GM21825 (cell line): Measurements from ENCODE around the gene TBC1D9.
"Not testable (repeated sequence)": the region's sequence is repeated elsewhere in the genome, so short reads cannot be mapped to it uniquely, and the experiment has no call there.

Experiments
- ATAC-seq: cut with Tn5 transposase; IDR thresholded peaks from one replicate; pipeline ENCODE4 v1.9.1; 2021; ENCODE audit warnings: mild to moderate bottlenecking, moderate library complexity; ENCODE audit not compliant: unreplicated experiment

Gene TBC1D9

GRCh38 chr4:140754918-140755773, 1.0 kb downstream of the TBC1D9 start:
- ATAC-seq, result no peak

- ATAC-seq, result no peak
Observed at GRCh38 chr4:140753329-140753728, 2.9 kb downstream of the TBC1D9 start.

DNA sequence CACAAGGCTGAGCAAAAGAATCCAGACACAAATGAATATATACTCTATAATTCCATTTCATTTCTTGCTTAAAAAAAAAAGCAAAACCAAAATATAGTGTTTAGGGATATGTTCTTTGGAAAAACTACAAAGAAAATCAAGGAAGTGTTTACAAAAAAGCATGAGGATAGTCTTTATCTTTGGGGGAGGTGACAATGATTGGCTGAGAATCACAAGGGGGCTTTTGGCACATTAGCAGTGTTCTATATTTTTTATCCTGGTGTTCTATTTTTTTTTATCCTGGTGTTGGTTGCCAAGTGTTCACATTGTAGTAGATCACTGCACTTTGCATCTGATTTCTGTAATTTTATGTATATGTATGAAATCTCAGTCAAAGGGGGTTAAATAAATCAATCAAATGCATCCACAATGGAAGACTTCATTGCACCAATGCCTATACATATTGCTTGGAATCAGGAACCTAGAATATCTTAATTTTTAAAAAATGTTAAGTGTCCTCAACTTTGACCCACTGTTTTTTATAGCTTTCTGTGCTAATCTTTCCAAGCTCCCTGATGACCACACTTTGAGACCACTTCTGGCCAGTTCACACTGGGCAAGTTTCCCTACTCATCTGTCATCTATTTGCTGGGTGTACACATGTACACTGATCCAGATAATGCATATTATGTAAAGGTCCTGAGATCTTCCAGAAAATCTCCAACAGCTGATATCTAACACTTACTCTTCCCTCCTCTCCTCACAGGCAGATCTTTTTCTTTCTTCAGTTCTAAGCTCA, 3.7 kb downstream of the TBC1D9 start:
- no peak for ATAC-seq

GRCh38 chr4:140750470-140750869, 5.7 kb downstream of the TBC1D9 start:
- ATAC-seq, result no peak

DNA sequence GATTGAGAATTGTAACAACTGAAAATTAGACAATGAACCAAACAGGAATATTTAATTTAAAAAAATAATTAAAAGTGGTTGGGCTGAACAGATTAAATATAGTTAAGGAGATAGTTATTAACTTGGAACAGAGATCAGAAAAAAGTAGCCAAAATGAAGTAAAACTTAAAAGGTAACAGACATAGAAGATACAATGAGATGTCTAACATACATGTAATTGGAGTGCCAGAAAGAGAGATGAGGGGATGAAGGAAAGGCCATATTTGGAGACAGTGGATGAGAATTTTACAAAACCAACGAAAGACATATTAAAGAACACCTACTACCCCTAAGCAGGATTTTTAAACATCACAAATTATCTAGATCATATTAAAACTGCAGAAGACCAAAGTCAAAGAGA, 8.0 kb downstream of the TBC1D9 start:
- ATAC-seq, result no peak

- not testable (repeated sequence) for ATAC-seq
Observed at GRCh38 chr4:140746546-140746945, 9.6 kb downstream of the TBC1D9 start.

GRCh38 chr4:140744421-140744820, 11.8 kb downstream of the TBC1D9 start:
- ATAC-seq, result no peak

GRCh38 chr4:140743194-140743931, 12.8 kb downstream of the TBC1D9 start:
- ATAC-seq, result peak; percentile 71

DNA sequence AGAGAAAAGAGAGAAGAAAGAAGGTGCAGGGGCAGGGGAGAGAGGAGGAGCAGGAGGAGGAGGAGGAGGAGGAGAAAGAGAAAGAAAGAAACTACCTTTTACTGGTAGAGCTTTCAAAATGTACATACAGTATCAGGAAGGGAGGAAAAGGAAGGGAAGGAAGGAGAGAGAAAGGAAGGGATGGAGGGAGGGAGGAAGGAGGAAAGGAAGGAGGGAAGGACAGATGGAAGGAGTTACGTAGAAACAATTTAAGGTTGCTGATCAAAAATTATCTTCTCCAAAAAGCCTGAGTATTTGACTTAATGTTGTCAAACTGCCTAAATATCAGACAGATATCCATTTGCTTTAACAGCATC, 13.4 kb downstream of the TBC1D9 start:
- ATAC-seq, result peak; percentile 27

- no peak for ATAC-seq
Observed at GRCh38 chr4:140740906-140741670, 15.1 kb downstream of the TBC1D9 start.

GRCh38 chr4:140740422-140740821, 15.8 kb downstream of the TBC1D9 start:
- ATAC-seq, result no peak

DNA sequence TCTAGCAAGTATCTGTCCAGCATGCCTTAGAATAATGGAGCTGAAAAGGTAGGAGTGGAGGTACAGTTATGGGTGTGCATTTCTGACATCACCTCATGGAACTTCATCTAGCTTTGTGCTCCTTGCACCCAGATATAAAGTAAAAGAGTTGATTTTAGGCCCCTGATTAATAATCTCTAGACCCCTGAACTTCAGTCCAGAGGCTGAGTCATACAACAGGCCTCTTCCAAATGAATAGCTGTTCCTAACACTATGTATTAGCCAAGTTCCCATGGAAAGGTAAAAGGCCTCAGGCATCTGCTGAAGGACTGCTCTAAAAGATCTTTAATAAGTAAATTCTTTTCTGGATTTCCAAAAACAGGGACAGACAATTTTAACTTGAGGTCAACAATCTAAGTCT, 16.2 kb downstream of the TBC1D9 start:
- no peak for ATAC-seq

GRCh38 chr4:140738139-140738538, 18.0 kb downstream of the TBC1D9 start:
- no peak for ATAC-seq

DNA sequence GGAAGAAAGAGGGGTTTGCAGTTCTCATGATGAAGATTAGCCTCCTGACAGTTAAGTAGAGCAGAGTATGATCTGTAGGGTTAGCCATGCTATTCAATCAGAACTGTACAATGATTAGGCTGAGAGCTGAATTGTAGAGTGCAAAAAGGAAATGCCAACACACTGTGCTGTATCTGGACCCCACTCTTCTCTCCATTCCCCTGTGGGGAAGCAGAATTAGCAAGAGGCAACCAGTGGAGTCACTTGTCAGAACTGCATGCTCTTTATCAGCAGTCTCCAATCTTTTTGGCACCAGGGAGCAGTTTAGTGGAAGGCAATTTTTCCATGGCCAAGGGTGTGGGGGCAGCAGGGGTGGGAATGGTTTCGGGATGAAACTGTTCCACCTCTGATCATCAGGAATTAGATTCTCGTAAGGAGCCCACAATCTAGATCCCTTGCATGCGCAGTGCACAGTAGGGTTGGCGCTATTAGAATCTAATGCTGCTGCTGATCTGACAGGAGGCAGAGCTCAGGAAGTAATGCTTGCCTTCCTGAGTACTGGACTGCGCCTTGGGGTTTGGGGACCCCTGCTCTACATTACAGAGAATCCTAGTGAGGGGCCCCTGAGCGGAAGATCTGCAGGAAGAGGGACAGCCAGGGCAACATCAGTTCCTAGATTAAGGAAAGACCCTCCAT, 19.4 kb downstream of the TBC1D9 start:
- no peak for ATAC-seq

DNA sequence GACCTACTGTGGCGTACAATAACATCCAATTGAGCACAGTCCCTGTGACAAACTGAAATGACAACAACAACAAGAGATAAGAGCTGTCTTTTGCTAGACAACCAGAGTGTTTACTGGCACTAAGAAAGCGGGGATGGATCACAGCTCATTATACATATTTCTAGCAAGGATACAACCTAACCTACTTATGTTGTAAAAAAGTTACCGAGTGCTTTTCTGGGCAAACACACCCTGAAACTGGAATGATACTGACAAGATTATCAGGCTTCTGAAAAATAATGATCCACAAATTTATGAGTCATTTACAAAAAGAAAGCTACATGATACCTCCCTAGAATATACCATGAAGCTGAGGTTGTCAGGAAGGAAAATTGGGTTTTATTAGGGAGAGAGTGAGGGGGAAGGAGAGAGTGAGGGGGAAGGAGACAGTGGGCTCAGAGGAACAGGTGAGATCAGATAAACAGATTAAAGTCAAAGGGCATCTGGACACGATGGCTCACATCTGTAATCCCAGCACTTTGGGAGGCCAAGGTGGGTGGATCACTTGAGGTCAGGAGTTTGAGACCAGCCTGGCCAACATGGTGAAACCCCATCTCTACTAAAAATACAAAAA, 20.3 kb downstream of the TBC1D9 start:
- ATAC-seq, result no peak

GRCh38 chr4:140735317-140735716, 20.9 kb downstream of the TBC1D9 start:
- ATAC-seq, result no peak

GRCh38 chr4:140732780-140733179, 23.4 kb downstream of the TBC1D9 start:
- no peak for ATAC-seq

GRCh38 chr4:140729344-140730049, 26.7 kb downstream of the TBC1D9 start:
- ATAC-seq, result no peak
